Fibroblast of skin of left biceps (primary cell): ENCODE measurements around the gene LHFPL3.
"Not testable (repeated sequence)": the region's sequence is repeated elsewhere in the genome, so short reads cannot be mapped to it uniquely, and the experiment has no call there.

ENCODE experiments used
- DNase-seq, 2 experiments: peaks; one replicate each; pipeline ENCODE4 v3.0.0-alpha.2; 2013; ENCODE audit warnings: low read depth in 2 of 2

LHFPL3 gene

GRCh38 chr7:104695563-104695962, 367.2 kb downstream of the LHFPL3 start:
- no peak for DNase-seq

DNA sequence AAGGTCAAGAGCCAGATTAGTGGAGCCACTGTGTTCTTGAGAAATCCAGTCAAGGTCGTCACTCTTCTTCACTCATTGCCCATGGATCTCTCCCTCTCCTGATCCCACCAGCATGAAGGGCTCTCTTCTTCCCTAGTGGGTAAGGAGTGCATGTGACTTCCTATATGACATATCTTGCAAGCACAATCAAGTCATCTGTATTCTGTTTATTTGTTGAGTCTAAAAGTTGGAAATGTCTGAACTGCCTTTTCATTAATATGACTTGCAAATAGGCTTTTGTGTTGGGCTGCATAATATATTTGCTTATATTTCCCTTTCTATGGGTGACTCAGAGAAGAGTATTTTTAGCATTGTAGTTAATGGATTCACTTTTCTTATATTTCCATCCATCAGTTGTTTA, 371.9 kb downstream of the LHFPL3 start:
- no peak for DNase-seq

DNA sequence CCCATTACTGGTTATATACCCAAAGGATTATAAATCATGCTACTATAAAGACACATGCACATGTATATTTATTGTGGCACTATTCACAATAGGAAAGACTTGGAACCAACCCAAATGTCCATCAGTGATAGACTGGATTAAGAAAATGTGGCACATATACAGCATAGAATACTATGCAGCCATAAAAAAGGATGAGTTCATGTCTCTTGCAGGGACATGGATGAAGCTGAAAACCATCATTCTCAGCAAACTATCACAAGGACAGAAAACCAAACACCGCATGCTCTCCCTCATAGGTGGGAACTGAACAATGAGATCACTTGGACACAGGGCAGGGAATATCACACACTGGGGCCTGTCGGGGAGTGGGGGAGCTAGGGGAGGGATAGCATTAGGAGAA, 392.6 kb downstream of the LHFPL3 start:
- DNase-seq = not testable (repeated sequence)

DNA sequence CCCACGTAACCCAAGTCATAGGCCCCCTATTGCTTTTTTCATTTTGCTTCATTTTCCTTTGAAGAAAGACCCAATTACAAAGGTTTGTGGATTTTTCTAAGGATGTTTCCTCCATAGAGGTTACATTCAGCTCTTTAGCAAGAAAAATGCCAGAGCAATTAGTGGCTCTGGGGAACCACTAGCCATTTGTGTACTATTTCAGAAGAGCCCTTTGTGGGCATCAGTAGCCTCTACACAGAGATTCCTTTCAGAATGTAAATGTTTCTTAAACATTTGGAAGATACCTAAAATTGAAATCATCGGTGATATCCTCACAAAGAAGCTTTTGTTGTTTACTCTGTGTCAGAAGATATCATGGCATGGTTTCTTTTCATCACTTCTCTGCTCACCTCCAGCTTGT, 394.6 kb downstream of the LHFPL3 start:
- DNase-seq = no peak

GRCh38 chr7:104758504-104758903, 430.1 kb downstream of the LHFPL3 start:
- no peak for DNase-seq

DNA sequence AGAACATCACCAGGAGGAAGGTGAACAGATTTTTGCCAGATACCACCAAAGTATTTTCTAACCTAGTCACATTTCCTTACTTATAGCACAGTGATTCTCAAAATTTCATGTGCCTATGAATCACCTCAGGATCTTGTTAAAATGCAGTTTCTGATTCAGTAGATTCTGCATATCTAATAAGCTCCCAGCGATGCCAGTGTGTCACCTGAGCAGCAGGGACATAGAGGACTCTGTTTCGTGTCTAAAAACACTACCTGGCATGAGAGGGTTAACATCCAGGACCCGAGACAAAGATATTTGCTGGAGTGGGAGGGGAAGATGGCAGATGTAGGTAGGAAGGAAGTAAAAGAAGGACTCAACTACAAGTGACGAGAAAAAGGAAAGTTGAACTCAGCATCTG, 433.5 kb downstream of the LHFPL3 start:
- DNase-seq = no peak

- DNase-seq = no peak
Measured at GRCh38 chr7:104767113-104767512, 438.7 kb downstream of the LHFPL3 start.

DNA sequence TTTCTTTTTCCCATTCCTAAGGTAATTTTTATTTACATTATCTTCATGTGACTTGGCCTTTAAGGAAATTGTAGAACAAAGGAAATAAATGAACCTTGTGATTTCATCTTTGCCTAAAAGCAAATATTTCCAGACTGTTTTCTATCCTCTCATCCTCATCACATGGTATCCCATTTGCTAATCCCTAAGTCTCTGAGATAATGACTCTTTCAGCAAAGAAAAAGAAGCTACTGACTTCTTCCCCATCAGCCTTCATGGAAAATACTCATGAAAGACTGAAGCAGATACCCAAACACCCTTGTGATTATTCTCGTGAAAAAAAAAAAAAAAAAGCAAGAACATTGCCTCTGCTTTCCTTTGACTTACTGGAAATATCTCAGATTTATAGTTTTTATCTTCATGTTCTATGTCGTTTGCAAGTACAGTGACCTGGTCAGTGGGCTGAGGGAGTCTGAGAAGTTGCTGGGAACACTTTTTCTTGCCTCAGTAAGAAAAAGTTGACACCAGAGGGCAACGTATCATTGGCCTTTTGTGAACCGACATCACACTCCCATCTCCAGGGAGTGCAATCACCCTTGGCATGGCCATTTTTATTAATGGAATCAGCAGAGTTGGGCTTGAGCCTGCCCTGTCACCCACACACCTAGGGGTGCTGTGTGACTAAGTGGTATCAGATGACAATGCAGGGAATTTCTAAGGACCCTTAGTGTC, 439.6 kb downstream of the LHFPL3 start:
- DNase-seq = no peak

DNA sequence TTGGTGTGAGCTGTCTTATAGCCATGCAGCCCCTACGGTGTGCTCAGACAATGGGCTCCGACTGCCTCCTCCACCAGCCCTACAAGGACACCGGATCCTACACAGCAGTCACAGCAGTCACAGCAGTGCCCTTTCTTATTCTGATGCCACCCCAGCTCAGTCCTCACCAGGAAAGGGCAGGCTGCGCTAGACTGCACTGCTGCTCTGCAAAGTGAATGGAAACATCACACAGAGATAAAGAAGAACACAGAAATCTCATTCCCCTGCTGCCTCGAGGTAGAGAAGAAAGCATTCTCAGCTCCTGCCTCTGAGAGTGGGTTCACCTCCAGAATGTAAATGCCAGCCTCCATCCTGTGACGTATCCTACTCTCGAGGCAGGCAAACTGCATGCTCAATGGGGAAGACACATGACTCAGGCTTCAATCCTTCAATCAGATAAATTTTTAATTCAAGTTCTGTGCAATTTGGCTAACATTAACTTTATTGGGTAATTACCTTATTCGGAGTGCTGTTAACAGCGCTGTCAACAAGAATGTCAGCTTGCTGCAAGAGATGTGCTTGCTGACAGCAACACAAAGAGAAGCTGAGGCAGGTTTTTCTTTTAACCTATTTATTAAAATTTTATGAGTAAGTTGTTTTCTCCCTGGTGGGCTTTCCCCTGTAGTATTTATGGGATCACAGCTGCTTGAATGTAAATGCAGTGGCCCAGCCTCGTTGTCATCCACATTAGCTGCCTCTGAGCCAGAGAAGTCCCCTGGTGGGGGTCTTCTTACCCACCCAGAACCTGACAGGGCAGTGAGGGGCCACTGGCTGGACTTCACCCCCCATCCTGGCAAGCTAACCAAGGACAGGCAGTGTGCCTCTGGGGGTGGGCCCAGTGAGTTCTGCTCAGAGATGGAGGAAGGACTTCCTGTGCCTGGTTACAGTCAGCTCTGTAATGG, 444.3 kb downstream of the LHFPL3 start:
- no peak for DNase-seq

DNA sequence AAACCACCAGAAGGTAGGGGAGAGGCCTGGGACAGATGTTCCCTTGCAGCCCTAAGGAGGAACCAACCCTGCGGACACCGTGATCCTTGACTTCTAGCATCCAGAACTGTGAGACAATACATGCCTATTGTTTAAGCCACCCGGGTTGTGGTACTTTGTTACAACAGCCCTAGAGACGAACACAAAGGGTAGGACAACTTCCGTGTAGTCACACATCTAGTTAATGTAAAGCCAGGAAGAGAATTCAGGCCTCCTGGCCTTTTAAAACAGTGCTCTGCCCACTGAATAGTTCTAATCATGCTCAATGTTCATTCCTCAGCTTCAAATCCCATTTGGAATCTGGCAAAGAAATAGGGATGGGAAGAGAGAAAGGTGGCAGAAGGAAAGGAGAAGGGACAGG, 445.4 kb downstream of the LHFPL3 start:
- no peak for DNase-seq

GRCh38 chr7:104775531-104775930, 447.1 kb downstream of the LHFPL3 start:
- no peak for DNase-seq

- no peak for DNase-seq
Measured at GRCh38 chr7:104777301-104777800, 448.9 kb downstream of the LHFPL3 start.

- no peak for DNase-seq
Measured at GRCh38 chr7:104779888-104780287, 451.5 kb downstream of the LHFPL3 start.

DNA sequence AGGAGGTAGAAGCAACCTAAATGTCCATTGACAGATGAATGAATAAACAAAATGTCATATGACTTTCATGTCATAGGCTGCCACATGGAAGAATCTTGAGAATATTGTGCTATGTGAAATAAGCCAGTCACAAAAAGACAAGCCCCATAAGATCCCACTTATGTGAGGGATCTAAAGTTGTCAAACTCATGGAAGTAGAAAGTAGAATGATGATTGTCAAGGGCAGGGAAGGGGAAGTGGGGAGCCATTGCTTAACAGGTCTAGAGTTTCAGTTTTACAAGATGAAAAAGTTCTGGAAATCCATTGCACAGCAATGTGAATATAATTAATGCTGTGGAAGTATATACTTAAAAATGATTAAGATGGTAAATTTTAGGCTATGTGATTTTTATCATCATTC, 456.3 kb downstream of the LHFPL3 start:
- DNase-seq = no peak

DNA sequence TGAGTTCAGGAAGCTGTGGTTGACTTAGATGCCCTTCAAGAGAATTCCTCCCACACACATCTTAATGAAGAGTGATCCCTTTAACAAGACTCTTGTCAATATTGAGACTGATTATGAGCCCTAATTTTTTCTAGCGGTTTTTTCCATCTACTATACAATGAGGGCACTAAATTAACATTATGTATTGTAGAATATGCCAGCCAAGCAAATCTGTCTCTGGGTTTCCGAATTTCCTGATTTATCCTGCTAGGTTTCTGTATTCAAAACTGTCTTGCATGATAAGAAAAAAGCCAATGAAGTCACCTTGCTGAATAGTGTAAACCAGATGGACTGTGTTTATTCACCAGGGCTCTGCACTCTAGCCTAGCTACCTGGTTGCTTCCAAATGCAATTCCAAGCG, 461.4 kb downstream of the LHFPL3 start:
- DNase-seq = no peak

- DNase-seq = no peak
Measured at GRCh38 chr7:104790440-104790839, 462.0 kb downstream of the LHFPL3 start.

- DNase-seq = no peak
Measured at GRCh38 chr7:104791080-104791479, 462.7 kb downstream of the LHFPL3 start.

DNA sequence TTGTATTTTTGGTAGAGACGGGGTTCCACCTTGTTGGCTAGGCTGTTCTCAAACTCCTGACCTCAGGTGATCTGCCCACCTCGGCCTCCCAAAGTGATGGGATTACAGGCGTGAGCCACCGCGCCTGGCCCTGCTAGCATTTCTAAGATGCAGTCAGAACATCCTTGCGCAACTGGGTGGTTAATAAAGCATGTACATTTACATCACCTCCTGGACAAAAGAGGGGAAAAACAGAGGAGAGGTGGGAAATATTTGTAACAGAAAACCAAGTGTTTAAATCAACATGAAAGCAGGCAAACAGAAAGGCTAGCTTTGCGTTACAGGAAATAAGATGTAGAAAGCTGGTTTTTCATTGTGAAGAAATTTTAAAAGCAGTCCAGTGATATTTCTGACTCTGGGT, 464.7 kb downstream of the LHFPL3 start:
- DNase-seq = no peak

GRCh38 chr7:104794154-104794553, 465.8 kb downstream of the LHFPL3 start:
- DNase-seq = no peak

GRCh38 chr7:104794589-104794988, 466.2 kb downstream of the LHFPL3 start:
- no peak for DNase-seq

DNA sequence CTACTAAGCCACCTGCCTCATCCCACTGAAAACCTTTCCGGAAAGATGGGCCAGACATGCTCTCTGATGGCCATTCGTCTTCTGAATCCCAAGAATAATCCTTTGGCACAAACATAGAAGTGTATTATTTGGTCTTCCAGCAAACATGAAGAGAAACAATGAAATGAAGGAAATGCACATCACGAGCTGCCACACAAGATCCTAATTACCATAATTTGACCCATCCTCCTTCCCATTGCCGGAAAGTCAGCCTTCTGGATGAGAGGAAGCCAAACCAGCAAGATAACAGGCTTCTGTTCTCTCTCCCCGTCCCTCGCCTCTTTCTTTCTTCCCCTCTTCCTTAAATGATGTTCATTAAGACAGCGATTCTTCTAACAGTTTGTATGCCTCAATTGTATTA, 466.7 kb downstream of the LHFPL3 start:
- no peak for DNase-seq

DNA sequence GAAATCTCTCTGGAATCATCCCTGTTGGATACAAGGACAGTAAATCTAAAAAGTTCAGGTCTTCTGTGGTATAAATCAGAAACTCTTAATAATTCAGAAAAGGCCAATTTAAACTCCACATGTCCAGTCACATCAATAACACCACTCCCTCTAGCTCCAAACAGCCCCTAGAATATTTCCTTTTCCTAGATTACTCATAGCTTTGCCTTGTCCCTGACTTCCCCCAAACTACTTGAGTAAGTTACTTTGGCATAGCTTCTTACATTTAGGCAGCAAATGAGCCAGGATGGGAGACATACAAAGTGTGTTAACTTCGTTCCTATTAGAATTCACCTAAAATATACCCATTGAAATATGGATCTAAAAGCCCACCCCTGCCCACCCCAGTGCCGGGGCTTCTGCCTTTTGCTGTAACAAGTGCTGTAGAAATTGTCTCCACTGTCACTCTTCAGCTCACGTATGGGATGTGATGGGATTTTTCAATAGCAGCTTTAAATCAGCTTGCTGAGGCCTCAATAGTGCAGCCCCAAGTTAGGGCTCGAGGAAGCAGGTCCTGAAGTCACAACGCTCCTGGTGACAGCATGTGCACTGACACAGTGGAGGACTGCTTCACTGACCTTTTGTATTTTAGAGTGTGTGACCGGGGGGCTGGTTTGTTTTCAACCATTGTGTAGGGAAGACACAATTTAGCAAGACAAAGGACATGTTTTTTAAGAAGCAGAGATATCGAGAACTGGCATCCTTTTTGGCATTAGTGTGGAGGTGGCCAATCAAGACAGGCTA, 467.4 kb downstream of the LHFPL3 start:
- DNase-seq = no peak
